Activated CD8-positive, alpha-beta memory T cell treated with anti-CD3 and anti-CD28 coated beads, Interleukin-2, amount 50 U/mL, for 24 hours (primary cell): ENCODE data around the gene OR10AG1.

ENCODE experiments used
- DNase-seq: peaks from one replicate; pipeline ENCODE4 v3.0.0-alpha.2; 2020; ENCODE audit errors: extremely low read depth

The OR10AG1 gene

GRCh38 chr11:55969845-55970244, at the start of gene OR10AG1:
Gene OR10AG1, minus strand, starts transcription at chr11:55969945. Its CDS starts 38 bp downstream, at chr11:55969907.
- no peak for DNase-seq

- no peak for DNase-seq
These were observed 44.1 kb upstream of the OR10AG1 start for GRCh38 chr11:56013805-56014204.

- no peak for DNase-seq
These were observed 41.0 kb upstream of the OR10AG1 start for GRCh38 chr11:56010716-56011115.

- no peak for DNase-seq
These were observed 24.8 kb upstream of the OR10AG1 start, which contains the start of gene OR5F1 for GRCh38 chr11:55994525-55994924. Gene OR5F1, minus strand, starts transcription at chr11:55994625. Its CDS starts 0 bp downstream, at chr11:55994625.

- DNase-seq = no peak
These were observed 1.2 kb upstream of the OR10AG1 start for GRCh38 chr11:55970935-55971334.

- DNase-seq = no peak
These were observed 1.8 kb downstream of the OR10AG1 start for GRCh38 chr11:55967914-55968313.

- no peak for DNase-seq
These were observed 3.4 kb downstream of the OR10AG1 start for GRCh38 chr11:55966391-55966790.

- DNase-seq = no peak
These were observed 13.2 kb downstream of the OR10AG1 start for GRCh38 chr11:55956521-55956920.

GRCh38 chr11:55949330-55949729, 20.4 kb downstream of the OR10AG1 start:
- no peak for DNase-seq

- DNase-seq = no peak
These were observed 26.9 kb downstream of the OR10AG1 start for GRCh38 chr11:55942785-55943392.

- no peak for DNase-seq
These were observed 33.4 kb downstream of the OR10AG1 start, which contains the start of gene OR5I1 for GRCh38 chr11:55936300-55936699. Gene OR5I1, minus strand, starts transcription at chr11:55936400. Its CDS starts 0 bp downstream, at chr11:55936400.

GRCh38 chr11:55920537-55920936, 49.2 kb downstream of the OR10AG1 start:
- DNase-seq = no peak
